Ascending aorta (tissue), 2 donors: ENCODE data around the gene ADGRB2. TPM values are rescaled to one million over a fixed set of nuclear protein-coding genes. Genes with fewer than 3 reads are reported as not detected.
A peak's percentile ranks its signal among the peaks of the same experiment; 100 is the strongest.

ENCODE experiments used
- DNase-seq, 2 donors: peaks; one replicate each; pipeline ENCODE4 v3.0.0-alpha.2; 2019; ENCODE audit warnings: low spot score in 2 of 2
- H3K27ac ChIP-seq, 2 donors: fragments of 200-600 bp; sonication (generic); one replicate each; pipeline ENCODE4 v1.5.1; 2016 to 2017; ENCODE audit warnings: mild to moderate bottlenecking in 1 of 2
- H3K27me3 ChIP-seq: fragments of 200-600 bp; sonication (generic); one replicate; pipeline ENCODE4 v1.5.1; 2017
- H3K36me3 ChIP-seq, 2 donors: fragments of 200-600 bp; sonication (generic); one replicate each; pipeline ENCODE4 v1.5.1; 2016
- H3K4me1 ChIP-seq, 2 donors: fragments of 200-600 bp; sonication (generic); one replicate each; pipeline ENCODE4 v1.5.1; 2016 to 2017; ENCODE audit warnings: mild to moderate bottlenecking in 1 of 2
- H3K4me3 ChIP-seq, 2 donors: fragments of 200-600 bp; sonication (generic); one replicate each; pipeline ENCODE4 v1.5.1; 2016 to 2017; ENCODE audit warnings: mild to moderate bottlenecking in 1 of 2
- H3K9me3 ChIP-seq, 2 donors: fragments of 200-600 bp; sonication (generic); one replicate each; pipeline ENCODE4 v1.5.1; 2016
- CTCF ChIP-seq, 3 experiments: fragments of 200-600 bp in 2 of 3; fragments of 450-650 bp in 1 of 3; sonication (generic) in 2 of 3; IDR thresholded peaks; one replicate each; pipeline ENCODE4 v1.5.1; 2016 to 2019; ENCODE audit warnings: antibody characterized with exemption in 3 of 3, mild to moderate bottlenecking in 1 of 3, moderate library complexity in 1 of 3
- intact Hi-C: fragments of 100-400 bp; cut with DNase I; formaldehyde crosslinking; loops from one replicate; pipeline ENCODE4 v1.15.1; 2023
- total RNA-seq: library from RNA; depleted of rRNA; stranded (reverse); fragments of >200 nt; gene quantifications from one replicate; pipeline ENCODE4 v1.1.0, GENCODE V29; 2016

ADGRB2 gene
- total RNA-seq, 1 donor from 2014 or later = 1.9 TPM

- no peaks in the 10 kb centered on the region for H3K9me3 ChIP-seq
- peaks cover 10 to 34% of the 10 kb centered on the region in 2 donors for H3K4me1 ChIP-seq
- no peaks in the 10 kb centered on the region for H3K27me3 ChIP-seq
- TF ChIP-seq CTCF (IDR thresholded peaks at IDR 0.05) = no peak
- peak; percentile 49 to 89 for DNase-seq
- peak overlapping the region; percentile 71 to 80 for H3K4me3 ChIP-seq
- intact Hi-C loops = loop anchor here (2.0 to 5.0 kb wide), 2 partner anchors 46 to 302 kb away; no protein-coding TSS in a partner anchor
- peak overlapping the region in 1 of 2 donors; percentile 41 for H3K27ac ChIP-seq
- H3K36me3 ChIP-seq = no peaks in the 10 kb centered on the region
Measured at GRCh38 chr1:31760471-31761470, 3.4 kb downstream of the ADGRB2 start.

- Histone ChIP-seq H3K4me1 (peaks cover 10 to 44% of the 10 kb centered on the region in 2 donors), H3K36me3 (no peaks in the 10 kb centered on the region), H3K9me3 (no peaks in the 10 kb centered on the region), H3K27ac (no peak overlapping the region), H3K27me3 (no peaks in the 10 kb centered on the region), H3K4me3 (no peak overlapping the region)
- DNase-seq = no peak
- TF ChIP-seq CTCF (IDR thresholded peaks at IDR 0.05) = no peak
- intact Hi-C loops = loop anchor here (2.0 to 5.0 kb wide), 2 partner anchors 45 to 303 kb away; no protein-coding TSS in a partner anchor
Measured at GRCh38 chr1:31759298-31760023, 4.7 kb downstream of the ADGRB2 start.

GRCh38 chr1:31758823-31759222, 5.3 kb downstream of the ADGRB2 start:
- no peaks in the 10 kb centered on the region for H3K36me3 ChIP-seq
- H3K9me3 ChIP-seq = no peaks in the 10 kb centered on the region
- no peak for TF ChIP-seq CTCF (IDR thresholded peaks at IDR 0.05)
- no peak overlapping the region for H3K4me3 ChIP-seq
- no peak for DNase-seq
- H3K27ac ChIP-seq = no peak overlapping the region
- H3K4me1 ChIP-seq = peaks cover 15 to 49% of the 10 kb centered on the region in 2 donors
- no peaks in the 10 kb centered on the region for H3K27me3 ChIP-seq
- intact Hi-C loops = no loop called here

GRCh38 chr1:31757989-31758388, 6.2 kb downstream of the ADGRB2 start:
- Histone ChIP-seq H3K27ac (no peak overlapping the region), H3K9me3 (no peaks in the 10 kb centered on the region), H3K4me1 (peaks cover 13 to 50% of the 10 kb centered on the region in 2 donors), H3K27me3 (no peaks in the 10 kb centered on the region), H3K36me3 (no peaks in the 10 kb centered on the region), H3K4me3 (no peak overlapping the region)
- TF ChIP-seq CTCF (IDR thresholded peaks at IDR 0.05) = no peak
- intact Hi-C loops = no loop called here
- no peak for DNase-seq

GRCh38 chr1:31757204-31757679, 6.9 kb downstream of the ADGRB2 start:
- TF ChIP-seq CTCF (IDR thresholded peaks at IDR 0.05) = no peak
- Histone ChIP-seq H3K36me3 (no peaks in the 10 kb centered on the region), H3K27me3 (no peaks in the 10 kb centered on the region), H3K27ac (no peak overlapping the region), H3K4me1 (peaks cover 11 to 42% of the 10 kb centered on the region in 2 donors), H3K9me3 (no peaks in the 10 kb centered on the region), H3K4me3 (no peak overlapping the region)
- intact Hi-C loops = no loop called here
- DNase-seq = no peak
